Middle frontal gyrus (tissue), 1 donor: ENCODE measurements around the gene CRLF1.
"Not testable (repeated sequence)": the region's sequence is repeated elsewhere in the genome, so short reads cannot be mapped to it uniquely, and the experiment has no call there.

Experiments
- DNase-seq: peaks from one replicate; pipeline ENCODE4 v3.0.0-alpha.2; 2015; ENCODE audit warnings: low spot score; ENCODE audit errors: extremely low spot score

CRLF1 gene

GRCh38 chr19:18609717-18610051 is 3.1 kb upstream of the CRLF1 start:
- no peak for DNase-seq

DNA sequence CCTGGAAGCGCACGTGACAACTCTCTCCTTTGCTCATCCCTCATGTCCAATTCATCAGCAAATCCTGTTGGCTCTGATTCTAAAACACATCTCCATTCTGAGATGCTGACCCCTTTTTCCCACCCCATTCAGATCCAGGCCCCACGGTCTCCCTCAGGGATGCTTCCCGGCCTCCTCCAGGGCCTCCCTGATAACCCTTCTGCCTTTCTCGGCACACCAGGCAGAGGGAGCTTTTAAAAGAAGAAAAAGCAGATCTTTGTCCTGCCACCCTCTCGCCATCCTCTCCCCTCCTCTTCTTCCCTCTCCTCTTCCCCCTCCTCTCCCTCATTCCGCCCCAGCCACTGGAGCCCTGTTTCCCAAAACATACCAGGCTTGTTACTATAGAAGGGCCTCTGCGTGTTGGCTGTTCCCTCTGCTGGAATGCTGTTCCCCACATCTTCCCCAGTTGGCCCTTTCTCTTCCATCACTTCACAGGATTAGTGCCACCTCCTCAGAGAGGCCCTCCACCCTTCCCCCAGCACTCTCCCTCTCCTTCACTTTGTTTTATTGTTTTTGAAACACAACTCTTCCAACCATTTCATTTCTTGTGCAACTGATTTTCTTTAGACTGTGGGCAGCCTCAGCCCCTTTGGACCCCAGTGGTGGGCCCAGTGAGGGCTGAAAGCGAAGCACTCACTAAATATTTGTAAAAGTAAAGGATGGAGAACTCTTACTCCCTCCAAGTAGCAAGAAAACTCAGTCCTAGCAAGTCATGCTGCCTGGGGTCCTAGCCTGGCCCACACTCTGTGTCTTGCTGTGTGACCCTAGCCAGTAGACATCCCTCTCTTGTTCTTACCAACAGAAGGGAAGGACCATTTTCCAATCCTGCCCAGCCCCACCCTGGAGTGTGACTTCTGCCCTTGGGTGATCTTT is 2.5 kb upstream of the CRLF1 start:
- DNase-seq = no peak

GRCh38 chr19:18608102-18608804 is 1.7 kb upstream of the CRLF1 start:
- DNase-seq = no peak

GRCh38 chr19:18607226-18608101 is 865 bp upstream of the CRLF1 start:
- no peak for DNase-seq

GRCh38 chr19:18605546-18606280 is 886 bp downstream of the CRLF1 start:
- DNase-seq = no peak

- DNase-seq = no peak
These were observed 1.4 kb downstream of the CRLF1 start for GRCh38 chr19:18605196-18605545.

DNA sequence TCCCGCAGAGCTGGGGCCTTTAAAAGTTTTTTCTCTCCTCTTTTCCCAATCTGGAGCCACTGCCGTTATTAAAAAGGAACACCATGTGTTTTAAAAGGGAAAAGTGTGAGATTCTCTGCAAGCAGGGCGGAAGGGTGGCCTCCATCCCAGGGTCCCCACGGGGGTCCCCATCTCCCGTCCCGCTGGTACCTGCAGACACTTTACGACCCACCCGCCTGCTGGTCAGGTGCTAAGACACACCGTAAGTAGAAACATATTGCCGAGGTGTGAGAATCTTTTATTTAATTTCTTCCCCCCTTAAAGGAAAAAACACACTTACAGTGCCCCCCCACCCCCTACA is 1.8 kb downstream of the CRLF1 start:
- no peak for DNase-seq

DNA sequence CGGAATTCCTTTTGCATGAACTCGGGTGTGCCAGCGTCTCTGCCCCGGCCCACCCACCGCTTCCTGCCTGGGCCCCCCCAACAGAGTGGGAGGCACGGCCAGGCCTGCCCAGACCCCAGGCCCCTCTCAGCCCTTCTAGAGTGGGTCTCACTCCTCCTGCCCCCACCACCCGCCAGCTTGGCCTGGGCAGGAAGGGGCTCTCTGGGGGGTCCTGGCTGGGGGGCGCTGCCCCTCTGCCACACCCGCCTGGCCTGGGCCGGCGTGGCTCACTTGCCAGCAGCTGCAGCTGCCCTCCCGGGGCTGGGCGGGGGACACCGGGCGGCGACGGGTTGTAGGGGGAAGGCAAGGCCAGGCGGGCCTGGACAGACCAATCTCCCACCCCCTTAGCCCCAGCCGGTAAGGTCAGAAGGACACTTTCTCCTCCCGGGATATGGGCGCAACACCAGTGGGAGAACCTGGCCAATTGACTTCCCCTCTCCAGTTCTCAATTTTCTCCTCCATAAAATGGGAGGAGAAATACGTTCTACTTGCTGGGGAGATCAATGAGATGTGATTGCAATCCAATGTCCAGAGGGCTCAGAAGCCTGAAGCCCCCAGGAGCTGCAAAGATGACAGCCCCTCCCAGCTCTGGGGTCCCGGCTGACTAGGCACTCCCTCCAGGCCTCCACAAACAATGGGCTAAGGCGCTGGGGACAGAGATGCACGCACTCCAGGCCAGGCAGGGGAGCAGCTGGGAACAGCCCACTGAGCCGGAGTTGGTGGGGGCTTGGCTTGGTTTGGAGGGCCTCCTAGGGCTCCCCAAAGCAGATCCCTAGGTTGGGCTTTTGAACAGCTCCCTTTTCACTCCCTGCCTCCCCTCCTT is 2.4 kb downstream of the CRLF1 start:
- no peak for DNase-seq

GRCh38 chr19:18603255-18603957 is 3.2 kb downstream of the CRLF1 start:
- no peak for DNase-seq

DNA sequence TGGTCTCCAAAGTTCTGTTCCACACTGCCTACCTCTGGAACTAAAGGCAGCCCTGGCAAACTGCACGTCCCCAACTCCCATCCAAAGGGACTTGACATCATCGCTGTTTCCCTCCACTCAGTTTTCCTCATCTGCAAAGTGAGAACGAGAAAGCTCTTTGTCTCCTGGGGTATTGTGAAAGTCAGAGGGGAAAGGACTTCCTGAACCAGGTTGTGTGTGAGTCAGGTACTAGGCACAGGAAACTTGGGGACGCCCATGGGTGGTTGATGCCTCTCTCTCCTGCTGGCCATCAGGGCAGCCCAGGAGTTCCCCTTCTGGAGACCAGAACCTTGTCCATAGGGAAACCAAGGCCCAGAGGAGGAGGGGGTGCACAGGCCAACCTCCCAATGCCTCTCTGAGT is 4.7 kb downstream of the CRLF1 start:
- no peak for DNase-seq

DNA sequence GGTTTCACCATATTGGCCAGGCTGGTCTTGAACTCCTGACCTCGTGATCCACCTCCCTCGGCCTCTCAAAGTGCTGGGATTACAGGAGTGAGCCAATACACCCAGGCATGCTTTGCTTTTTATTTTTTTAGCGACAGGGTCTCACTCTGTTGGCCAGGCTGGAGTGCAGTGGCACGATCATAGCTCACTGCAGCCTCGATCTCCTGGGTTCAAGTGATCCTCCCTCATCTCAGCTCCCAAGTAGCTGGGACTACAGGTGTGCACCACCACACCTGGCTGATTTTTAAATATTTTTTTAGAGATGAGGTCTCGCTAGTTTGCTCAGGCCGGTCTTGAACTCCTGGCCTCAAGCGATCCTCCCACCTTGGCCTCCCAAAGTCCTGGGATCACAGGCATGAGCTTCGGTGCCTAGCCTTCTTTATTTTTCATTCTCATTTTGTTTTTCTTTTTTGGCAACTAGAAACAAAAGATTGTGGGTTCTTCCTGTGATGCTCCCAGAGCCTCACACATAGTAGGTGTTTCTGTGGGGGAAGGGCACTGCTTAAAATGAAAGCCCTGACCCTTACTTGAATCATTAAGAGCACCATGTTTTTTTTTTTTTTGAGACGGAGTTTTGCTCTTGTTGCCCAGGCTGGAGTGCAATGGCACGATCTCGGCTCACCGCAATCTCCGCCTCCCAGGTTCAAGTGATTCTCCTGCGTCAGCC is 5.8 kb downstream of the CRLF1 start:
- not testable (repeated sequence) for DNase-seq

DNA sequence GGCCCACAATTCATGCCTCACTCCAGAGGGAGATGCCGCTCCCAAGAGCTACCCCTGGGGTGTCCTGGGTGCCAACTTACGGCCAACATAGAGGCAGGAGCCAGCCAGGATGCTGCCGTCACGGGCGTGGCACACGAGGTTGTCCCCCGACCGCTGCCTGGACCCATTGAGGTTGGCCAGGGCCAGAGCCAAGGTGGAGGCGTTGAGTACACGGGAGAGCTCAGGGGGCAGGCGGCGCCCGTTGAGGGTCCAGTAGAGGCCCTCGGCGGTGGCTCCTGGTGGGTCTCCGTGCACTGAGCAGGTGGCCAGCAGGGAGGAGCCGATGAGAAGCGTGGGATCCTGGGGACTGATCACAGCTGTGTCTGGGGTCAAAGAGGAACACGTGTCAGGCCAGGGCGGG is 7.1 kb downstream of the CRLF1 start:
- DNase-seq = no peak

- DNase-seq = no peak
These were observed 8.6 kb downstream of the CRLF1 start for GRCh38 chr19:18597809-18598660.

GRCh38 chr19:18596752-18597157 is 9.8 kb downstream of the CRLF1 start:
- DNase-seq = no peak

DNA sequence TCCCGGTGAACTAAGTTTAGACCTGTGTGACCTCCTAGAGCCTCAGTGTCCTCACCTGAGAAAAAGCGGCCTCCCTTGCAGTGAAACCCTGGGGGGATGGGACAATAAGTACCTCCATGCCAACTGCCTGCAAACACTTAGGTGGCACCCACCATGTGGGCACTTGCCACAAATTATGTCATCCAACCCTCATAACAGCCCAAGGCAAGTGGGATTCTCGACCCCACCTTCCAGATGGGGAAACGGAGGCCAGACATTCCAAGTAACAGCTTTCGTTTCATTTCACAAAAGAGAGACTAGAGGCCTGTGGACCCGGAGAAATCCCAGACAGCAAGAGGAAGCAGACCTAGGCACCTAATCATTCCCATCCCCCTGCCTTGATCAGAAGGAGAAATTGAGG is 11.1 kb downstream of the CRLF1 start:
- DNase-seq = no peak

- DNase-seq = no peak
These were observed 11.7 kb downstream of the CRLF1 start for GRCh38 chr19:18594824-18595373.

GRCh38 chr19:18594096-18594823 is 12.3 kb downstream of the CRLF1 start:
- DNase-seq = no peak
